ENCODE measurements around the gene LPCAT3.

Gene LPCAT3

DNA sequence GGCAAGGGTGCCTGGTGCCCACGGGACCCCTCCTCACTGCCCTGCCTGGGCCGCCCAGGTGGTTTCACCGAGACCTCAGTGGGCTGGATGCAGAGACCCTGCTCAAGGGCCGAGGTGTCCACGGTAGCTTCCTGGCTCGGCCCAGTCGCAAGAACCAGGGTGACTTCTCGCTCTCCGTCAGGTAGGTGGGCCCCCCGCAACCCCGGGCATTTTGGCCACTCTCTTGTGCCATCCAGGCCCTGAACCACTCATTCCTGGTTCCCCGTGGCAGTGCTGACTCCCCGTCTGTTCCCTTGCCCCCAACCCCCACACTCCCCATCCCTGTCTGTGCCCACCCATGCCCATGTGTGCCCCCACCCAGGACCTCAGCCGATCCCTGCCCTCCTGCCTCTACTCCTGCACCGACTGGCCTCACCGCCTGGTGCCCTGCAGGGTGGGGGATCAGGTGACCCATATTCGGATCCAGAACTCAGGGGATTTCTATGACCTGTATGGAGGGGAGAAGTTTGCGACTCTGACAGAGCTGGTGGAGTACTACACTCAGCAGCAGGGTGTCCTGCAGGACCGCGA lies 66.6 kb downstream of the LPCAT3 start:
- no peak for DNase-seq

DNA sequence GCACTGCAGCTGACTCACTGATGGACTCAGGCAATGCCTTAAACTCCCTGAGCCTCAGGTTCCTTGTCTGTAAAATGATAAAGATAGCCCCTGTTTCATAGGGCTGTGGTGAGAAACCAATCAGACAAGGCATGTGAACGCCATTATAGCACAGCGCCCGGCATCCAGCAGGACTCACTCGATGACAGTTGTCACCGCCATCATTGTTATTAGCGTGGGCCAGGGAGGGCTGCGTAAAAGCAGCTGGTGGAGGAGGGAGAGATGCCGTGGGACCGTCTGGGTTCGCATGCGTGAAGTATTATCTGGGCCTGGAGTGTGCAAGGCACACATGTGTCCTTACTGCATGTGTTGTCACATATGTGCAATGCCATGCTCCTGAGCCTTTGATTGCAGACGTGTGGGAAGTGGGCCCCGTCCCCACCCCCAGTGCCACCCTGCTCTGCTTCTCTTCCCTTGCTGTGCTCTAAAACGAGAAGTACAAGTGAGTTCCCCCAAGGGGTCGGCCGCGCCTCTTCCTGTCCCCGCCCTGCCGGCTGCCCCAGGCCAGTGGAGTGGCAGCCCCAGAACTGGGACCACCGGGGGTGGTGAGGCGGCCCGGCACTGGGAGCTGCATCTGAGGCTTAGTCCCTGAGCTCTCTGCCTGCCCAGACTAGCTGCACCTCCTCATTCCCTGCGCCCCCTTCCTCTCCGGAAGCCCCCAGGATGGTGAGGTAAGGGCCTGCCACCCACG lies 67.3 kb downstream of the LPCAT3 start, which contains the start of gene PTPN6:
PTPN6 (plus strand) TSS at position 546 of the 730 bp plus-strand sequence; CDS start at position 703, 157 bp downstream.
- no peak for DNase-seq

DNA sequence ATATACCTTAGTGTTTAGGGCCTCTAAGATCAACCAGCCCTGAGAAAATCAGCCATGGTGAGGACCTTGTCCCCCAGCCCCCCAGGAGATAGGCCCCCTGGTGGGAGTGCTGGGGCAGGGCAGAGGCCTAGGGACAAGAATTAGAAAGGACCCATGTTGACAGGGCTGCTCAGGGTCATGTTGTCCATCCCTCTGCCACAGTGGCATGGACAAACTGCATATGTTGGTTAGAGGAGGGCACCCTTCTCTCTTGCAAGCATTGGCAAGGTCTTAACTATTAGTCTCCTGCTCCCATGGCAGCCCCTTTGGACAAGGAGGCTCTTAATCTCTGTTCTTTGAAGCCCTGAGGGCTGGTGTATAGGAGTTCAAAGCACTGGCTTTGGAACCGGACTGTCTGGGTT lies 67.9 kb downstream of the LPCAT3 start:
- no peak for DNase-seq

DNA sequence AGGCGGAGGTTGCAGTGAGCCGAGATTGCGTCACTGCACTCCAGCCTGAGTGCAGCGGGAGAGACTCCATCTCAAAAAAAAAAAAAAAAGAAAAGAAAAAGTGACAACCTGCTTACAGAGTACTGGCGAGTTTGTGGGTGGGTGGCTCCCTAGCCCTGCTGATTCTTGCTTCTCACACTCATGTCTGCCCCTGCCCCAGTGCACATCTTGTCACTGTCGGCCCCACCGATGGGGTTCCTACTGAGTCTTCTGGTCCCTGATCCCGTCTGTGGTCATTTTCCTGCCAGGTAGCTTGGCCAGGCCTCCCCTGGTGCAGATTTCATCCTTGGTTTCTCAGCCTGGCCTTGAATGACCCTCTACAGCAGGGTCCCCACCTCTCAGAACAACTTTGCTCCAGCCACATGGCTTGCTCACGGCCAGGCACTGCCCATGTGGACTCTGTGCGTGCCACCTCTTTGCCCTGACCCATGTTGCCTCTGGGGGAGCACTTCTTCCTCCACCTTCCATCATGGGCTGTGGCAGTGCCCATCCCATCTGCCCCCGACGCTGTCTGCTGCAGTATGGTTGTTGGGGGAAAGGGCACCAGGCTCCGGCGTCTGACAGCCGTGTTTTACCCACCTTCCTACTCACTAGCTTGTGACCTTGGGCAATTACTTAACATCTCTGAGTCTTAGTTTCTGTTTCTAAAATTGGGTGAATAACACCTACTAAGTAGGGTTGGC lies 69.2 kb downstream of the LPCAT3 start:
- DNase-seq, result no peak

DNA sequence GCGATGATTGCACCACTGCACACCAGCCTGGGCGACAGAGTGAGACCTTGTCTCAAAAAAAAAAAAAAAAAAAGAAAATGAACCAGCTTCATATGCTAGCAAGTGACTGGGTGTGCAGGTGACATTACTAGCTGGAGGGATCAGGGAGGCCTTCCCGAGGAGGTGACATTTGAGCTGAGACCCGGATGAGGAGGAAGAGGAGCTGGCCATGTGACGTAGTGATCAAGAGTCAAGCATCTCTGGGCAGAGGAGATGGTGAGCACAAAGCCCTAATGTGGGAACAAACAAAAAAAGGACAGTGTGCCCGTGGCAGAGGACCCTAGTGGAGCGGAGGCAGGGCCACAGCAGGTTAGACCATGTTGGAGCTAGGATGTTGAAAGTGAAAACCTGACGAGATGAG lies 70.7 kb downstream of the LPCAT3 start:
- no peak for DNase-seq

DNA sequence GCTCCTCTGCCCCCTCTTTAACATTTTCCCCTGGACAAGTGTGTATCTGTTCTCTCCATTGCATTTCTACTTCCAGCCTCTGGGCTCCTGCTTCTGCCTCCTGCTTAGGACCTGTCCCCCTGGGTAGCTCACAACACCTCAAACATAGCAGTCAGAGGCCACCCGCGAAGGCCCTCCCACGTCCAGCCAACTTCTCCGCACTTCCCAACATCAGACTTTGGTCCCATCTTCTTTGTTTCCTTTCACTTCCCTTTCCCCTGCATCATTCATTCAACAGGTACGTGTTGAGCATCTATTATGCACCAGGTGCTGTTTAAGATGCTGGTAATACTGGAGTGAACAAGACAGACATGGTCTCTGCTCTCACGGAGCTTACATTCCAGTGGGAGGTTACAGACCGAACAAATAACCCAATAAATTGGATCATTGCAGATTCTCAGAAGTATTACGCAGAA lies 71.3 kb downstream of the LPCAT3 start:
- DNase-seq, result no peak

DNA sequence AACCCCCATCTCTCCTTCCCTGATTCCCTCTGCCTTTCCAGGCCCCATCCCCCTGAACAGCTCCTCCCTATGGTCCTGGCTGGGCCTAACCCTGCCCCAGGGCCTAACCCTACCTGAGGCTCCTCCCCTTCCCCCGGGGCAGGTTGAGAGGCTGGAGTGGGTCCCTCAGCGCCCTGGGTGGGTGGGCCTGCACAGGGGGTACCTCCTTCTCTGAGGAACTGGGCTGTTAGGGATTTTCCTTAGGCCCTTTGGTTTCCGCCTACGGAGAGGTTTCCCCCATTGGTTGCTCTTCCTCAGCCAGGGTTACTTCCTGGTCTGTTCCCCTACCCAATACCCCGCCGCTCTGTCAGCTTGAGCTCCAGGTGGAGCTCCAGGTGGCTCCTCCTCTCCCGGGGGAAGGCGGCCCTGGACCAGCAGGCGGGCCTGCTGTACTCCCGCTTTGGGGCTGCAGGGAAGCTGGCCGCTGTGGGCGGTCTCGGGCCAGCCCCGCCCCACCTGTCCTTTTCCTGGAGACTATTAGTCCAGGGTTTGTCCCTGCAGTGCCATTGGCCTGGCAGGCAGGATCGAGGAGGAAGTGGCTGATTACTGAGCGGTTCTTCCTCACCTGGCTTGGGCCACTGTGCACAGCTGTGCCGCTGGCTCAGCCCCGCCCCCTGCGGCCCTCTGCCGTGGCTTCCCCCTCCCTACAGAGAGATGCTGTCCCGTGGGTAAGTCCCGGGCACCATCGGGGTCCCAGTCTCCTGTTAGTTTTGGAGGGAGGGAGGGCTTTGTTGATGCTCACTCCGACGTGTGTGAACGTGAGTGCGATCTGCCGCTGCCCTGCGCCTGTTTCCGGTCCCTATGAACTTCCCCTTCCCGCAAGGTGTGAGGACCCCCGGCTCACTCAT lies 72.0 kb downstream of the LPCAT3 start:
- peak; percentile 61 to 81 for DNase-seq

DNA sequence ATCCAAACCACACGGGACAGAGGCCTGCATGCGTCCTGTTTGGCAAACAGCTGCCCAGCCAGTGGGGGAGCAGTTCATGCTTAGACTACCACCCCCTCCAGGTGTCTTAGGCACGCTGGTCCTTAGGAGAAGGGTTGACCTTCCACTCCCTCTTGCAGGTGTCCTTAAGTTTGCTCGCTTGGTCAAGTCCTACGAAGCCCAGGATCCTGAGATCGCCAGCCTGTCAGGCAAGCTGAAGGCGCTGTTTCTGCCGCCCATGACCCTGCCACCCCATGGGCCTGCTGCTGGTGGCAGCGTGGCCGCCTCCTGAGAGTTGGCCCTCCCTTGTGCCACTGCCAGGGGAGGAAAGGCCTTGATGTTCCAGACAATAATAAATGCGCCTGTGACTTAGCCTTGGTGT lies 72.7 kb downstream of the LPCAT3 start:
- DNase-seq, result no peak

DNA sequence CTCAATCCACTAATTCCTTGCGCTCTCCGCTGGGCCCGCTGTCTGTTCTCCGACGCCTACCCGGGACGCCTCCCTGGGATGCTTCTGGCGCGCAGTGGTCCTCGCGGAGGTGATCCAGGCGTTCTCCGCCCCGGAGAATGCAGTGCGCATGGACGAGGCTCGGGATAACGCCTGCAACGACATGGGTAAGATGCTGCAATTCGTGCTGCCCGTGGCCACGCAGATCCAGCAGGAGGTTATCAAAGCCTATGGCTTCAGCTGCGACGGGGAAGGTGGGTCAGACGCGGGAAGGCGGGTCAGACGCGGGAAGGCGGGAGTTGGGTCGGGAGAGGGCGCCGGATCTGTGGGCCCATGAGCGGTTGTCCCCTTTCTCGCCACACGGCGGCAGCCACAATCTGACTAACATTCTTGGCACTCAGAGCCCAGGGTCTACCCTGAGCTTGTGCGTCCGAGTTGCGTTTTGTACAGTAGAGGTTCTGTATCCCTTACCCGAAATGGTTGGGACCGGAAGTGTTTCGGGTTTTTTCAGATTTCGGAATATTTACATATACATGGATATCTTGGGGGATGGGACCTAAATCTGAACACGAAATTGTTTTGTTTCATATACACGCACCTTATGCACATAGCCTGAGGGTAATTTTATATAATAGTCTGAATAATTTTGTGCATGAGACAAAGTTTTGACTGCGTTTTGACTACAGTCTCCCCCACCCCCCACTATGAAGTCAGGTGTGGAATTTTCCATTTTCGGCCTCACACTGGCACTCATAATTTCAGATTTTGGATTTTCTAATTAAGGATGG lies 73.7 kb downstream of the LPCAT3 start:
- DNase-seq, result peak; percentile 72 to 73

DNA sequence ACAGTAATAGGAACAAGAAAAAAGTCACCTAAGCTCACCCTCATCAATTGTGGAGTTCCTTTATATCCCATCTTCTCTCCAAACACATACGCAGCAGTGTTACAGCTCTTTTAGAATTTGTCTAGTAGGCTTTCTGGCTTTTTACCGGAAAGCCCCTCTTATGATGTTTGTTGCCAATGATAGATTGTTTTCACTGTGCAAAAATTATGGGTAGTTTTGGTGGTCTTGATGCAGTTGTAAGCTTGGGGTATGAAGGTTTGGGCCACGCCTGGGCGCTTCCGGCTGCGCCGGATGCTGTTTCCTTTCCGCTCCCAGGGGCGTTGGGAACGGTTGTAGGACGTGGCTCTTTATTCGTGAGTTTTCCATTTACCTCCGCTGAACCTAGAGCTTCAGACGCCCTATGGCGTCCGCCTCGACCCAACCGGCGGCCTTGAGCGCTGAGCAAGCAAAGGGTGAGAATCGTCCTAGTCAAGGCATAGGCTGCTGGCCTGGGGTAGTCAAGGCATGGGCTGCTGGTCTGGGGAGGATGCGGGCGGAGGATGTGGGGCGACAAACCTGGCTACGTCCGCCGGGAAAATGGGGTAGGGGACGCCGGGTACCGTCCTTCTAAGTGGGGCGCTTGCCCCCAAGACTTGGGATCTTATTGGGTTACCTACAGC lies 74.4 kb downstream of the LPCAT3 start, which contains the start of the genes C12orf57 and RNU7-1:
C12orf57 (plus strand) TSS at position 301 of the 659 bp plus-strand sequence; CDS start at position 401, 100 bp downstream.
RNU7-1 (plus strand) TSS at position 95 of the 659 bp plus-strand sequence.
- peak; percentile 80 to 93 for DNase-seq

DNA sequence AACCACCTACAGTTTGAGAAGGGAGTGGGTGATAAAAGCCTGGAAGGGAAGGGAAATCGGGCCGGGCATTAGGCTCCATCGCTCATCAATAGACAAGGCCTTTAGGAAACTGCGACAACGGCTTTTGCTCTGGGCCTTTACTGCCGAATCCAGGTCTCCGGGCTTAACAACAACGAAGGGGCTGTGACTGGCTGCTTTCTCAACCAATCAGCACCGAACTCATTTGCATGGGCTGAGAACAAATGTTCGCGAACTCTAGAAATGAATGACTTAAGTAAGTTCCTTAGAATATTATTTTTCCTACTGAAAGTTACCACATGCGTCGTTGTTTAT lies 74.9 kb downstream of the LPCAT3 start:
- DNase-seq, result peak; percentile 56 to 61

DNA sequence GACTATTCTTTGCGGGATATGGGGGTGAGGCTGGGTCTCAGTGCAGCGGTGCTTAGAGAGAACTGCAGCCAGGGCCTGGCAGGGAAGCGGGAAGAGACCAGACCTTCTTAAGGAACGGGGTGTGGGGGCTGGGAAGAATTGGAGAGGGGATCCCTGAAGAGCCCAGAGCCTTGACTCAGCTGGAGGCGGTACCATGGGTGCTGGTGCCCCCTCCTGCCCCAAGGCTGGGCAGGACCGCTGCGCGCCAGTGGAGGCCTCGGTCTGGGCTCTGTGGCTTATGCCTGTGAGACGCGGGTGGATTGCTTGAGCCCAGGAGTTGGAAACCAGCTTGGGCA lies 76.0 kb downstream of the LPCAT3 start:
- no peak for DNase-seq

DNA sequence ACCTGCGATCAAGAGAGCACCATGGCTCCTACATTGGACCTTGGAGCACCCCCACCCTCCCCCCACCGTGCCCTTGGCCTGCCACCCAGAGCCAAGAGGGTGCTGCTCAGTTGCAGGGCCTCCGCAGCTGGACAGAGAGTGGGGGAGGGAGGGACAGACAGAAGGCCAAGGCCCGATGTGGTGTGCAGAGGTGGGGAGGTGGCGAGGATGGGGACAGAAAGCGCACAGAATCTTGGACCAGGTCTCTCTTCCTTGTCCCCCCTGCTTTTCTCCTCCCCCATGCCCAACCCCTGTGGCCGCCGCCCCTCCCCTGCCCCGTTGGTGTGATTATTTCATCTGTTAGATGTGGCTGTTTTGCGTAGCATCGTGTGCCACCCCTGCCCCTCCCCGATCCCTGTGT lies 76.5 kb downstream of the LPCAT3 start:
- DNase-seq, result no peak

DNA sequence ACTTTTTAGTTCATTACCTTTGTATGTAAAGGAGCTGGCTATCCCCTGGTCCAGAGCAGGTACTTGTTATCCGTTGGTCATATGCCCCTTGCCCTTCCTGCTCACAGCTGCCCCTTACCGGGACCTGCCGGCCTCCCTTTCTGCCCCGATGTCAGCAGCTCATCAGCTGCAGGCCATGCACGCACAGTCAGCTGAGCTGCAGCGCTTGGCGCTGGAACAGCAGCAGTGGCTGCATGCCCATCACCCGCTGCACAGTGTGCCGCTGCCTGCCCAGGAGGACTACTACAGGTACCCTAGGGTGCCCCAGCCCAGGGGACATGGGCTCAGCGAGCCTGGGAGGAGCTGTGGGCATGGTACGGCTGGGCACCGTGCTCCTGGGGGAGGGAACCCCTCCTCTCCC lies 77.0 kb downstream of the LPCAT3 start:
- DNase-seq, result no peak

DNA sequence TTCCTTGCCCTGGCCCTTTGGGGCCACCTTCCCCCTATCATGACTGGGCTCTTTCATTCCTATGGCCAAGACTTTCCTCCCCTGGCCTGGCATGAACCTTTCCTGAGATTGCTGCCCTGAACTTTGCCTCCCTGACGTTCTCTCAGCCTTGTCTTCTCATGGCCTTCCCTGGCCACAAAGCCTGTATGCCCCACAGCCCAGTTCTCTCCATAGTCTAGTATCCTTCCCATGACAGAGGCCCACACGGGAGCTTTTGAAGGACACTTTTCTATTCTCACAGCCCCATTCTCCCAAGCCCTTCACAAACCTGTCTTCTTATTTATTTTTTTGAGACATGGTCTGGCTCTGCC lies 79.1 kb downstream of the LPCAT3 start:
- DNase-seq, result no peak

DNA sequence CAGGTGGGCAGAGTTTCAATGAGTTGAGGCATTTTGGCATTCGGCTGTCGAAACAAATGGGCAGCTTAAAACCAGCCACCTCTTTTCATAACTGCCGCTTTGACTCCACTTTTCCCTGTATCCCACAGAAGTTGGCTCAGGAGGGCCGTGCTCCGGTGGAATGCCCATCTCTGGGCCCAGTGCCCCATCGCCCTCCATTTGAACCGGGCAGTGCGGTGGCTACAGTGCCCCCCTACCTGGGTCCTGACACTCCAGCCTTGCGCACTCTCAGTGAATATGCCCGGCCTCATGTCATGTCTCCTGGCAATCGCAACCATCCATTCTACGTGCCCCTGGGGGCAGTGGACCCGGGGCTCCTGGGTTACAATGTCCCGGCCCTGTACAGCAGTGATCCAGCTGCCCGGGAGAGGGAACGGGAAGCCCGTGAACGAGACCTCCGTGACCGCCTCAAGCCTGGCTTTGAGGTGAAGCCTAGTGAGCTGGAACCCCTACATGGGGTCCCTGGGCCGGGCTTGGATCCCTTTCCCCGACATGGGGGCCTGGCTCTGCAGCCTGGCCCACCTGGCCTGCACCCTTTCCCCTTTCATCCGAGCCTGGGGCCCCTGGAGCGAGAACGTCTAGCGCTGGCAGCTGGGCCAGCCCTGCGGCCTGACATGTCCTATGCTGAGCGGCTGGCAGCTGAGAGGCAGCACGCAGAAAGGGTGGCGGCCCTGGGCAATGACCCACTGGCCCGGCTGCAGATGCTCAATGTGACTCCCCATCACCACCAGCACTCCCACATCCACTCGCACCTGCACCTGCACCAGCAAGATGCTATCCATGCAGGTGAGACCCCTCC lies 79.7 kb downstream of the LPCAT3 start:
- DNase-seq, result no peak

DNA sequence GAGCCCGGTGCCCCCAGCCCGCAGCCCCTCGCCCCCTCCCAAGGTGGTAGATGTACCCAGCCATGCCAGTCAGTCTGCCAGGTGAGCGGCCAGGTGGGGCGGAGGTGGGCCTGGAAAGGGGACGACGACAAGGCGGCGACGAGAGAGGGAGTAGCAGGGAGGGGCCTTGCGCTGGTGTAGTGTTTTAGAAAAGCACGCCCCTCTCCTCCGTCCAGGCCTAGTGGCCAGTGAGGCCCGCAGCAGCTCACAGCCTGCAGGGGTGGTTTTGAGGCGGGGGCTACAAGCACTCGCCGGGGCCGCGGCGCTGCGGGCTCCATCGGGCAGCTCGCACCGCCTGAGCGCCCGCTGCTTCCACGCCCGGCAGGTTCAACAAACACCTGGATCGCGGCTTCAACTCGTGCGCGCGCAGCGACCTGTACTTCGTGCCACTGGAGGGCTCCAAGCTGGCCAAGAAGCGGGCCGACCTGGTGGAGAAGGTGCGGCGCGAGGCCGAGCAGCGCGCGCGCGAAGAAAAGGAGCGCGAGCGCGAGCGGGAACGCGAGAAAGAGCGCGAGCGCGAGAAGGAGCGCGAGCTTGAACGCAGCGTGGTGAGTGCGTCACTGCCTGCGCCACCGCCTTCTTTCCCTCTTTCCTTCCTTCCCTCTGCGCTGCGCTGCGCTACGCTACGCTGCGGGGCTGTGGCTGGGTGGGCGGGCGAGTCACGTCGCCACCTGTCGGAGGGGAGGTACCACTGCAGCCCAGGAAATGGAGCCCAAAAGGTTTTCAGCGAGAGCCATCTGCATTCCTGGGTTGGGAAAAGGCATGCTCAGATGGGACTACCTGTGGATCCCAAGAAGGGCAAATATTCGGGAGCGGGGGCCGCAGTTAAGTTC lies 80.6 kb downstream of the LPCAT3 start:
- peak; percentile 78 to 80 for DNase-seq

DNA sequence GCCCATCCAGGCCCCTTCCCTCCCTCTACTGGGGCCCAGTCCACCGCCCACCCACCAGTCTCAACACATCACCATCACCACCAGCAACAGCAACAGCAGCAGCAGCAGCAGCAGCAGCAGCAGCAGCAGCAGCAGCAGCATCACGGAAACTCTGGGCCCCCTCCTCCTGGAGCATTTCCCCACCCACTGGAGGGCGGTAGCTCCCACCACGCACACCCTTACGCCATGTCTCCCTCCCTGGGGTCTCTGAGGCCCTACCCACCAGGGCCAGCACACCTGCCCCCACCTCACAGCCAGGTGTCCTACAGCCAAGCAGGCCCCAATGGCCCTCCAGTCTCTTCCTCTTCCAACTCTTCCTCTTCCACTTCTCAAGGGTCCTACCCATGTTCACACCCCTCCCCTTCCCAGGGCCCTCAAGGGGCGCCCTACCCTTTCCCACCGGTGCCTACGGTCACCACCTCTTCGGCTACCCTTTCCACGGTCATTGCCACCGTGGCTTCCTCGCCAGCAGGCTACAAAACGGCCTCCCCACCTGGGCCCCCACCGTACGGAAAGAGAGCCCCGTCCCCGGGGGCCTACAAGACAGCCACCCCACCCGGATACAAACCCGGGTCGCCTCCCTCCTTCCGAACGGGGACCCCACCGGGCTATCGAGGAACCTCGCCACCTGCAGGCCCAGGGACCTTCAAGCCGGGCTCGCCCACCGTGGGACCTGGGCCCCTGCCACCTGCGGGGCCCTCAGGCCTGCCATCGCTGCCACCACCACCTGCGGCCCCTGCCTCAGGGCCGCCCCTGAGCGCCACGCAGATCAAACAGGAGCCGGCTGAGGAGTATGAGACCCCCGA lies 81.4 kb downstream of the LPCAT3 start:
- DNase-seq, result no peak

DNA sequence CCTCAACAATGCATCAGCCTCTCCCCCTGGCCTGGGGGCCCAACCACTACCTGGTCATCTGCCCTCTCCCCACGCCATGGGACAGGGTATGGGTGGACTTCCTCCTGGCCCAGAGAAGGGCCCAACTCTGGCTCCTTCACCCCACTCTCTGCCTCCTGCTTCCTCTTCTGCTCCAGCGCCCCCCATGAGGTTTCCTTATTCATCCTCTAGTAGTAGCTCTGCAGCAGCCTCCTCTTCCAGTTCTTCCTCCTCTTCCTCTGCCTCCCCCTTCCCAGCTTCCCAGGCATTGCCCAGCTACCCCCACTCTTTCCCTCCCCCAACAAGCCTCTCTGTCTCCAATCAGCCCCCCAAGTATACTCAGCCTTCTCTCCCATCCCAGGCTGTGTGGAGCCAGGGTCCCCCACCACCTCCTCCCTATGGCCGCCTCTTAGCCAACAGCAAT lies 82.1 kb downstream of the LPCAT3 start:
- DNase-seq, result no peak

Data from SHP77 (cell line).